ENCODE results near the gene LTB4R.

Gene LTB4R

DNA sequence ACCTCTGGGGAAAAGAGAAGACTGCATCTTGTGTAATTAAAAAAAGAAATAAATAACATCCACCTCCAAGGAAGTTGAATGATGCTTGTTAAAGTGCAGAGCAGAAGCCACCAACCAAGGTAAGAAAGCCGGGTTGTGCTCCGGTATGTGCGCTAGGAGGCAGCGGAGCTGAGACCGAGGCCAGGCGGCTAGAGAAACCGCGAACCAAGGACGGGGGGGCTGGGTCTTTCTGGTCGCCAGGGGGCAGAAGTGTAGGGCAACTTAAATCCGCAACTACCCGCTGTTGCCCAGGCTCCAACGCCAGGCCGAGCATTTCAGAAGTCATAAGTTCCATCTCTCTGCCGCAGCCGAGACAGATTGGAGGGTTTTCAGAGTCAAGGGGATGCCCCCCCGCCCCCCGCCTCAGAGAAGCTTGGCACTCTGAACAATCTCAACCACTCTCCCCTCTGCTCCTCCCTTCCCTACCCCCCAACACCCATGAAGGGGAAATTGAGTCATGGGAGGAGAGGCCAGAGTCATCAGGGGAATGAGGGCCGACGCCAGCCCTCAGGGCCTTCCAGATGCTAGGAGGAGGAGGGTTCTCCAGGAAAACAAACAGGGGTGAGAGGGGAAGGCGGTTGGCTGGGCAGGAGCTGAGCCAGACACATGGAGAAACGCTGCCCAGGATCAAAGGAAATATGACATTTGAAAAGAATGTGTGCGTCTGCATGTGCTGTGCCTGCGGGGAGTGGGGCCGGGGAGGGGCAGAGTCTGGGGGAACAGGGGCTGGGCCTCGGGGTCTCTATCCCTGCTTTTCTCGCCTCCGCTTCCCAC lies 54.5 kb downstream of the LTB4R start:
- TF ChIP-seq ZFP3 (CRISPR knock-in tag; IDR thresholded peaks at IDR 0.05): peak; percentile 46; the same call in 1 of the 2 replicates
- TF ChIP-seq ZNF565 (CRISPR knock-in tag; conservative IDR thresholded peaks at IDR 0.05; ENCODE audit: low read depth): no peak
- ATAC-seq: peak; percentile 60

DNA sequence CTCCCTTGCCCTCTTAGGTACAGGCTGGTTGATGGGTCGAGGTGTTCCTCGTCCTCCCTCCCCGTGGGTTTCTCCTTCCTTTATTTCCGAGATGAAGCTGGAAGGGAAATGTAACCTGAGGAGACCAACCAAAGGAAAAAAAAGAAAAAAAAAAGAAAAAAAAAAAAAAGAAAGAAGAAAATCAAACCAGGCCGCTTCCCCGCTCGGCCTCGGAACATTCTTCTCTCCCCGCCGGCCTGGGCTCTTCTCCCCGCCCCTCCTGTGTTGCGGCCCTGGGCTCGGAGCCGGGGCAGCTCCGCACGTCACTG lies 55.1 kb downstream of the LTB4R start:
- TF ChIP-seq TCF4 (CRISPR knock-in tag; IDR thresholded peaks at IDR 0.05; ENCODE audit: borderline replicate concordance) (no peak), RARB (CRISPR knock-in tag; IDR thresholded peaks at IDR 0.05) (no peak), ZNF70 (CRISPR knock-in tag; IDR thresholded peaks at IDR 0.05) (no peak), OSR1 (CRISPR knock-in tag; IDR thresholded peaks at IDR 0.05) (no peak), PPARA (CRISPR knock-in tag; IDR thresholded peaks at IDR 0.05; ENCODE audit: borderline replicate concordance) (no peak), ESRRG (CRISPR knock-in tag; IDR thresholded peaks at IDR 0.05) (no peak), ZFP3 (CRISPR knock-in tag; IDR thresholded peaks at IDR 0.05) (no peak), SNAI2 (CRISPR knock-in tag; IDR thresholded peaks at IDR 0.05) (no peak), CSDC2 (CRISPR knock-in tag; IDR thresholded peaks at IDR 0.05) (no peak), ZC3H10 (CRISPR knock-in tag; IDR thresholded peaks at IDR 0.05) (no peak), ARNTL (CRISPR knock-in tag; IDR thresholded peaks at IDR 0.05; ENCODE audit: borderline replicate concordance, low read depth) (no peak)
- TF ChIP-seq, protein P1, sequence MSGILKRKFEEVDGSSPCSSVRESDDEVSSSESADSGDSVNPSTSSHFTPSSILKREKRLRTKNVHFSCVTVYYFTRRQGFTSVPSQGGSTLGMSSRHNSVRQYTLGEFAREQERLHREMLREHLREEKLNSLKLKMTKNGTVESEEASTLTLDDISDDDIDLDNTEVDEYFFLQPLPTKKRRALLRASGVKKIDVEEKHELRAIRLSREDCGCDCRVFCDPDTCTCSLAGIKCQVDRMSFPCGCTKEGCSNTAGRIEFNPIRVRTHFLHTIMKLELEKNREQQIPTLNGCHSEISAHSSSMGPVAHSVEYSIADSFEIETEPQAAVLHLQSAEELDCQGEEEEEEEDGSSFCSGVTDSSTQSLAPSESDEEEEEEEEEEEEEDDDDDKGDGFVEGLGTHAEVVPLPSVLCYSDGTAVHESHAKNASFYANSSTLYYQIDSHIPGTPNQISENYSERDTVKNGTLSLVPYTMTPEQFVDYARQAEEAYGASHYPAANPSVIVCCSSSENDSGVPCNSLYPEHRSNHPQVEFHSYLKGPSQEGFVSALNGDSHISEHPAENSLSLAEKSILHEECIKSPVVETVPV (CRISPR knock-in tag; IDR thresholded peaks at IDR 0.05): no peak
- no peak for ATAC-seq

DNA sequence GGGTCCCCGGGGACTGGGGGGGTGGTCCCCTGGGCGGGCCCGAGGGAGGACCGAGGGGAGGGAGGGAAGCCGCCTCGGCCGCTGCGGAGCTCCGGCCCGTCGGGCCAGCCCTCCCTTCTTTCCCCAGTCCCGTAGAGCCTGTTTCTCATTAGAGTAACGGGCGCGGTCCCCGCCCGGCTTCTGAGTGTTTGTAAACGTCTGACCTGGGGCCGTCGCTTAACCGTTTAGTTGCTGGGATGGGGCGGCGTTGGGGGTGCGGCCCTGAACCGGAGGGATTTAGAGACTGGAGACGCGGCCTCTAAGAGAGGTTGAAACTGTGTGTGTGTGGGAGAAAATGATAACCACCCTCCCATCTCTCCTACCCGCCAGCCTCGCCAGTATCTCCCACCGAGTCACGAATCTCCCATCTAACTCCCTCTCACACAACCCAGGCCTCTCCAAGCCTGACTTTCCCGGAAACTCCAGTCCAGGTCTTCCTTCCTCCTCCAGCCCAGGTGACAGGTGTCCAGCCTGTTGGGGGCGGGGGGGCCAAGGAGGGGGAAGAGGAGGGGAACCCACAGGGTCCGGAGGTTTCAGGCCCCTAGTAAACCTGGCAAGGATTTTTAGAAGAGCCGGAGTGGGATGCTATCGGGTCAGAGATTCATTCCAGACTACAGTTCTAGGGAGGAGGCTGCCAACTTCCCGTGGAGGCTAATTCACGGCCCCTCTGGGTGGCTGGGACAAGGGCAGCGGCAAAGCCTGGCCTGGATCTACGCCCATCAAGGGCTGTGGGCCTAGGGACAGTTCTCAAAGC lies 55.6 kb downstream of the LTB4R start:
- peak; percentile 77 for ATAC-seq
- TF ChIP-seq TCF4 (CRISPR knock-in tag; IDR thresholded peaks at IDR 0.05; ENCODE audit: borderline replicate concordance): peak; percentile 61; the same call in 1 of the 2 replicates
- TF ChIP-seq ZNF8 (CRISPR knock-in tag; IDR thresholded peaks at IDR 0.05): no peak
- TF ChIP-seq, protein P2, sequence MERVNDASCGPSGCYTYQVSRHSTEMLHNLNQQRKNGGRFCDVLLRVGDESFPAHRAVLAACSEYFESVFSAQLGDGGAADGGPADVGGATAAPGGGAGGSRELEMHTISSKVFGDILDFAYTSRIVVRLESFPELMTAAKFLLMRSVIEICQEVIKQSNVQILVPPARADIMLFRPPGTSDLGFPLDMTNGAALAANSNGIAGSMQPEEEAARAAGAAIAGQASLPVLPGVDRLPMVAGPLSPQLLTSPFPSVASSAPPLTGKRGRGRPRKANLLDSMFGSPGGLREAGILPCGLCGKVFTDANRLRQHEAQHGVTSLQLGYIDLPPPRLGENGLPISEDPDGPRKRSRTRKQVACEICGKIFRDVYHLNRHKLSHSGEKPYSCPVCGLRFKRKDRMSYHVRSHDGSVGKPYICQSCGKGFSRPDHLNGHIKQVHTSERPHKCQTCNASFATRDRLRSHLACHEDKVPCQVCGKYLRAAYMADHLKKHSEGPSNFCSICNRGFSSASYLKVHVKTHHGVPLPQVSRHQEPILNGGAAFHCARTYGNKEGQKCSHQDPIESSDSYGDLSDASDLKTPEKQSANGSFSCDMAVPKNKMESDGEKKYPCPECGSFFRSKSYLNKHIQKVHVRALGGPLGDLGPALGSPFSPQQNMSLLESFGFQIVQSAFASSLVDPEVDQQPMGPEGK (CRISPR knock-in tag; IDR thresholded peaks at IDR 0.05; ENCODE audit: borderline replicate concordance): peak; percentile 47; the same call in 1 of the 2 replicates
- TF ChIP-seq, protein P3, sequence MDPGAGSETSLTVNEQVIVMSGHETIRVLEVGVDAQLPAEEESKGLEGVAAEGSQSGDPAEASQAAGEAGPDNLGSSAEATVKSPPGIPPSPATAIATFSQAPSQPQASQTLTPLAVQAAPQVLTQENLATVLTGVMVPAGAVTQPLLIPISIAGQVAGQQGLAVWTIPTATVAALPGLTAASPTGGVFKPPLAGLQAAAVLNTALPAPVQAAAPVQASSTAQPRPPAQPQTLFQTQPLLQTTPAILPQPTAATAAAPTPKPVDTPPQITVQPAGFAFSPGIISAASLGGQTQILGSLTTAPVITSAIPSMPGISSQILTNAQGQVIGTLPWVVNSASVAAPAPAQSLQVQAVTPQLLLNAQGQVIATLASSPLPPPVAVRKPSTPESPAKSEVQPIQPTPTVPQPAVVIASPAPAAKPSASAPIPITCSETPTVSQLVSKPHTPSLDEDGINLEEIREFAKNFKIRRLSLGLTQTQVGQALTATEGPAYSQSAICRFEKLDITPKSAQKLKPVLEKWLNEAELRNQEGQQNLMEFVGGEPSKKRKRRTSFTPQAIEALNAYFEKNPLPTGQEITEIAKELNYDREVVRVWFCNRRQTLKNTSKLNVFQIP (CRISPR knock-in tag; IDR thresholded peaks at IDR 0.05; ENCODE audit: borderline replicate concordance, low read depth): no peak

Measured in SK-N-SH treated with all-trans-retinoic acid at 6 μM for 48 hours (cell line).